ENCODE data around the gene PDE9A.

Gene PDE9A

GRCh38 chr21:42684109-42684916 lies 30.9 kb downstream of the PDE9A start:
- TF ChIP-seq POLR2AphosphoS5 (IDR thresholded peaks at IDR 0.05; ENCODE audit: low read depth, low read length), result no peak
- TF ChIP-seq, protein P1, sequence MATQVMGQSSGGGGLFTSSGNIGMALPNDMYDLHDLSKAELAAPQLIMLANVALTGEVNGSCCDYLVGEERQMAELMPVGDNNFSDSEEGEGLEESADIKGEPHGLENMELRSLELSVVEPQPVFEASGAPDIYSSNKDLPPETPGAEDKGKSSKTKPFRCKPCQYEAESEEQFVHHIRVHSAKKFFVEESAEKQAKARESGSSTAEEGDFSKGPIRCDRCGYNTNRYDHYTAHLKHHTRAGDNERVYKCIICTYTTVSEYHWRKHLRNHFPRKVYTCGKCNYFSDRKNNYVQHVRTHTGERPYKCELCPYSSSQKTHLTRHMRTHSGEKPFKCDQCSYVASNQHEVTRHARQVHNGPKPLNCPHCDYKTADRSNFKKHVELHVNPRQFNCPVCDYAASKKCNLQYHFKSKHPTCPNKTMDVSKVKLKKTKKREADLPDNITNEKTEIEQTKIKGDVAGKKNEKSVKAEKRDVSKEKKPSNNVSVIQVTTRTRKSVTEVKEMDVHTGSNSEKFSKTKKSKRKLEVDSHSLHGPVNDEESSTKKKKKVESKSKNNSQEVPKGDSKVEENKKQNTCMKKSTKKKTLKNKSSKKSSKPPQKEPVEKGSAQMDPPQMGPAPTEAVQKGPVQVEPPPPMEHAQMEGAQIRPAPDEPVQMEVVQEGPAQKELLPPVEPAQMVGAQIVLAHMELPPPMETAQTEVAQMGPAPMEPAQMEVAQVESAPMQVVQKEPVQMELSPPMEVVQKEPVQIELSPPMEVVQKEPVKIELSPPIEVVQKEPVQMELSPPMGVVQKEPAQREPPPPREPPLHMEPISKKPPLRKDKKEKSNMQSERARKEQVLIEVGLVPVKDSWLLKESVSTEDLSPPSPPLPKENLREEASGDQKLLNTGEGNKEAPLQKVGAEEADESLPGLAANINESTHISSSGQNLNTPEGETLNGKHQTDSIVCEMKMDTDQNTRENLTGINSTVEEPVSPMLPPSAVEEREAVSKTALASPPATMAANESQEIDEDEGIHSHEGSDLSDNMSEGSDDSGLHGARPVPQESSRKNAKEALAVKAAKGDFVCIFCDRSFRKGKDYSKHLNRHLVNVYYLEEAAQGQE (IDR thresholded peaks at IDR 0.05; ENCODE audit: insufficient read depth in 1 of 2, low read depth in 2 of 2, low read length in 2 of 2), result no peak
- no peak for TF ChIP-seq FOXP2 (optimal IDR thresholded peaks at IDR 0.05; ENCODE audit: borderline replicate concordance, extremely low read depth, extremely low read length, insufficient read depth)
- TF ChIP-seq TAF1 (IDR thresholded peaks at IDR 0.05; ENCODE audit: borderline replicate concordance, insufficient read depth, low read length), result no peak
- TF ChIP-seq SIN3A (IDR thresholded peaks at IDR 0.05; ENCODE audit: borderline replicate concordance, insufficient read depth, low read length), result no peak

DNA sequence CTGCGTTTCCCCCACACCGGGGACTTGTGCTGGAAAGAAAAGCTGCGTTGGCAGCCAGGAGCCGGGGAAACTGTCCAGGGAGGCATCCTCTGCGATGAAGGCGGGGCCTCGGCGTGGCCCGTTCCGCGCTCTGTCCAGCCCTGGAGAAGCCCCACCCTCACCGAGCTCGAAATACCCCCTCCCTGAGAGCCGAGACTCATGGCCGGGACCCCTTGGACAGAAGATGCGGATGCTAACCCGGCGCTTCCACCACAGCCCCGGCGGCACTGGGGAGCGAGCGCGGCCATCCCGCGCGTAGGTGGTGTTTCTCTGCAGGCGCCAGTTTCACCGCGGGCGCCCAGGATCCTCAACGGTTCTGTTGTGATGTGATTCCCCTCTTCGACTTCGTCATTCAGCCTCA lies 31.6 kb downstream of the PDE9A start:
- TF ChIP-seq SIN3A (IDR thresholded peaks at IDR 0.05; ENCODE audit: borderline replicate concordance, insufficient read depth, low read length) (no peak), POLR2AphosphoS5 (IDR thresholded peaks at IDR 0.05; ENCODE audit: low read depth, low read length) (no peak), TAF1 (IDR thresholded peaks at IDR 0.05; ENCODE audit: borderline replicate concordance, insufficient read depth, low read length) (no peak), FOXP2 (optimal IDR thresholded peaks at IDR 0.05; ENCODE audit: borderline replicate concordance, extremely low read depth, extremely low read length, insufficient read depth) (no peak)
- TF ChIP-seq, protein P1 (IDR thresholded peaks at IDR 0.05; ENCODE audit: insufficient read depth in 1 of 2, low read depth in 2 of 2, low read length in 2 of 2), result no peak

GRCh38 chr21:42685954-42686500 lies 32.6 kb downstream of the PDE9A start:
- TF ChIP-seq TAF1 (IDR thresholded peaks at IDR 0.05; ENCODE audit: borderline replicate concordance, insufficient read depth, low read length) (no peak), FOXP2 (optimal IDR thresholded peaks at IDR 0.05; ENCODE audit: borderline replicate concordance, extremely low read depth, extremely low read length, insufficient read depth) (no peak), SIN3A (IDR thresholded peaks at IDR 0.05; ENCODE audit: borderline replicate concordance, insufficient read depth, low read length) (no peak), POLR2AphosphoS5 (IDR thresholded peaks at IDR 0.05; ENCODE audit: low read depth, low read length) (no peak)
- TF ChIP-seq, protein P1 (IDR thresholded peaks at IDR 0.05; ENCODE audit: insufficient read depth in 1 of 2, low read depth in 2 of 2, low read length in 2 of 2), result no peak

GRCh38 chr21:42687796-42688195 lies 34.4 kb downstream of the PDE9A start:
- TF ChIP-seq FOXP2 (optimal IDR thresholded peaks at IDR 0.05; ENCODE audit: borderline replicate concordance, extremely low read depth, extremely low read length, insufficient read depth) (no peak), POLR2AphosphoS5 (IDR thresholded peaks at IDR 0.05; ENCODE audit: low read depth, low read length) (no peak), TAF1 (IDR thresholded peaks at IDR 0.05; ENCODE audit: borderline replicate concordance, insufficient read depth, low read length) (no peak), SIN3A (IDR thresholded peaks at IDR 0.05; ENCODE audit: borderline replicate concordance, insufficient read depth, low read length) (no peak)
- TF ChIP-seq, protein P1 (IDR thresholded peaks at IDR 0.05; ENCODE audit: insufficient read depth in 1 of 2, low read depth in 2 of 2, low read length in 2 of 2), result no peak
